HEK293T (cell line): ENCODE results near the gene APBA1.

Source experiments
- ARNT ChIP-seq: fragments of 450-650 bp; IDR thresholded peaks from 2 replicates; pipeline ENCODE4 v1.6.1; 2017; ENCODE audit warnings: mild to moderate bottlenecking
- BHLHE40 ChIP-seq: fragments of 450-650 bp; IDR thresholded peaks from 2 replicates; pipeline ENCODE4 v1.6.1; 2016; ENCODE audit warnings: mild to moderate bottlenecking, moderate library complexity, borderline replicate concordance
- ELF4 ChIP-seq: fragments of 450-650 bp; IDR thresholded peaks from 2 replicates; pipeline ENCODE4 v1.6.1; 2017; ENCODE audit warnings: antibody characterized with exemption
- FOXM1 ChIP-seq: fragments of 450-650 bp; IDR thresholded peaks from 2 replicates; pipeline ENCODE4 v1.6.1; 2017; ENCODE audit warnings: mild to moderate bottlenecking, borderline replicate concordance
- SP1 ChIP-seq: fragments of 450-650 bp; IDR thresholded peaks from 2 replicates; pipeline ENCODE4 v1.6.1; 2017

DNA sequence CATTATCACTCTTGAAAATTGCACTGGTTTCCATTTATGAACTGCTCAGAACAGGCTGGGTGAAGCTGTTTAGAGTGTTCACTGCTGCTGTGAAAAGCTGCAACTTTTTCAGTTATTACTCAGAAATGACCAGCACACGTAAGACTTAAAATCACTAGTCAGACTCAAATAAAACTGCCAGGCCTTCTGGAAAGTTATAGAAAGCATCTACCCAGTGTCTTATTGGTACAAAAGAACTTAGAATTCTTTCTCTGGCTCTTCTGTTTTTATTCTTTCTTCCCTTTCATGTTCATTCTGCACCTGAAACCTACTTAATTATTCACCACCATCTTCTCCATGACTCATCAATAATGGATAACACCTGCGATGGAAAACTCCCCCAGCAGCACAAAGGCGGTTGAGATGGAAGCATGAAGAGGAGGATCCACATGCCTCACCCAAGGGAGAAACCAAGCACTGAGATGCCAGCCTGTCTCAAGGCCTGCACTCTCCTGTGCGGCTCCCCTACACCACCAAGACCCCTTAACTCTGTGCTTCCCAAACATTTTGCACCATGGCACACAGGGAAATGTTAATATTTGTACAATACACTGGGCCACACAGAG lies 175.2 kb downstream of the APBA1 start:
- TF ChIP-seq SP1 (no peak), ARNT (no peak), FOXM1 (no peak), BHLHE40 (no peak), ELF4 (no peak)
